Measurements from ENCODE around the gene HLA-DPA1.

DNA sequence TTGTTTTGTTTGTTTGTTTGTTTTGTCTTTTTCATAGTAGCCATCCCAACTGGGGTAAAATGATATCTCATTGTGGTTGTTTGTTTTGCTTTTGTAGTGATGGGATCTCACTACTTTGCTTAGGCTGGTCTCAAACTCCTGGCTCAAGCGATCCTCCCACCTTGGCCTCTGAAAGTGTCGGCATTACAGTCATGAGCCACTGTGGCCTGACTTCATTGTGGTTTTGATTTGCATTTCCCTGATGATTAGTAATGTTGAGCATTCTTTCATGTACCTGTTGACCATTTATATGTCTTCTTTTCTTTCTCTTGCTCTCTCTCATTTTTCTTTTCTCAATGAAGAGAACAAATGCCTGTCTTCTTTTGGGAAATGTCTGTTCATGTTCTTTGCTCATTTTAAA is 33.3 kb downstream of the HLA-DPA1 start:
- no peak for TF ChIP-seq CEBPB (IDR thresholded peaks at IDR 0.05)
- TF ChIP-seq, protein P1, sequence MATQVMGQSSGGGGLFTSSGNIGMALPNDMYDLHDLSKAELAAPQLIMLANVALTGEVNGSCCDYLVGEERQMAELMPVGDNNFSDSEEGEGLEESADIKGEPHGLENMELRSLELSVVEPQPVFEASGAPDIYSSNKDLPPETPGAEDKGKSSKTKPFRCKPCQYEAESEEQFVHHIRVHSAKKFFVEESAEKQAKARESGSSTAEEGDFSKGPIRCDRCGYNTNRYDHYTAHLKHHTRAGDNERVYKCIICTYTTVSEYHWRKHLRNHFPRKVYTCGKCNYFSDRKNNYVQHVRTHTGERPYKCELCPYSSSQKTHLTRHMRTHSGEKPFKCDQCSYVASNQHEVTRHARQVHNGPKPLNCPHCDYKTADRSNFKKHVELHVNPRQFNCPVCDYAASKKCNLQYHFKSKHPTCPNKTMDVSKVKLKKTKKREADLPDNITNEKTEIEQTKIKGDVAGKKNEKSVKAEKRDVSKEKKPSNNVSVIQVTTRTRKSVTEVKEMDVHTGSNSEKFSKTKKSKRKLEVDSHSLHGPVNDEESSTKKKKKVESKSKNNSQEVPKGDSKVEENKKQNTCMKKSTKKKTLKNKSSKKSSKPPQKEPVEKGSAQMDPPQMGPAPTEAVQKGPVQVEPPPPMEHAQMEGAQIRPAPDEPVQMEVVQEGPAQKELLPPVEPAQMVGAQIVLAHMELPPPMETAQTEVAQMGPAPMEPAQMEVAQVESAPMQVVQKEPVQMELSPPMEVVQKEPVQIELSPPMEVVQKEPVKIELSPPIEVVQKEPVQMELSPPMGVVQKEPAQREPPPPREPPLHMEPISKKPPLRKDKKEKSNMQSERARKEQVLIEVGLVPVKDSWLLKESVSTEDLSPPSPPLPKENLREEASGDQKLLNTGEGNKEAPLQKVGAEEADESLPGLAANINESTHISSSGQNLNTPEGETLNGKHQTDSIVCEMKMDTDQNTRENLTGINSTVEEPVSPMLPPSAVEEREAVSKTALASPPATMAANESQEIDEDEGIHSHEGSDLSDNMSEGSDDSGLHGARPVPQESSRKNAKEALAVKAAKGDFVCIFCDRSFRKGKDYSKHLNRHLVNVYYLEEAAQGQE (IDR thresholded peaks at IDR 0.05; ENCODE audit: low read depth) = no peak
- no peak for TF ChIP-seq EP300 (IDR thresholded peaks at IDR 0.05; ENCODE audit: borderline replicate concordance)
- TF ChIP-seq RAD21 (IDR thresholded peaks at IDR 0.05; ENCODE audit: low read depth) = no peak
- no peak for TF ChIP-seq YY1 (IDR thresholded peaks at IDR 0.05; ENCODE audit: low read depth)
- TF ChIP-seq TAF1 (IDR thresholded peaks at IDR 0.05; ENCODE audit: low read depth) = no peak
- no peak for TF ChIP-seq TEAD4 (IDR thresholded peaks at IDR 0.05)
- TF ChIP-seq CREB1 (IDR thresholded peaks at IDR 0.05; ENCODE audit: low read depth) = no peak
- TF ChIP-seq FOXM1 (IDR thresholded peaks at IDR 0.05; ENCODE audit: borderline replicate concordance, low read depth) = no peak
